Stimulated activated memory B cell treated with anti-CD40 and anti-IgM and Interleukin-4, amounts not matched to agents 10 μg/mL and 1 μg/mL and 100 μg/mL, for 72 hours (primary cell): Measurements from ENCODE around the gene UCHL5.

Source experiments
- ATAC-seq: fragments of 150-1000 bp; cut with Tn5 transposase; 2 replicates; pipeline ENCODE4 v1.10.0; 2021
- H3K27ac Mint-ChIP-seq: one replicate; pipeline ENCODE4 v1.8.0; 2022; ENCODE audit warnings: mild to moderate bottlenecking, mixed read lengths
- H3K27me3 Mint-ChIP-seq: one replicate; pipeline ENCODE4 v1.8.0; 2022; ENCODE audit warnings: mixed read lengths
- H3K36me3 Mint-ChIP-seq: one replicate; pipeline ENCODE4 v1.8.0; 2022; ENCODE audit warnings: mixed read lengths
- H3K4me1 Mint-ChIP-seq: one replicate; pipeline ENCODE4 v1.8.0; 2022; ENCODE audit warnings: mixed read lengths
- H3K4me3 Mint-ChIP-seq: one replicate; pipeline ENCODE4 v1.8.0; 2022; ENCODE audit warnings: mild to moderate bottlenecking, moderate library complexity, mixed read lengths
- H3K9me3 Mint-ChIP-seq: one replicate; pipeline ENCODE4 v1.8.0; 2022; ENCODE audit warnings: mixed read lengths

The UCHL5 gene

DNA sequence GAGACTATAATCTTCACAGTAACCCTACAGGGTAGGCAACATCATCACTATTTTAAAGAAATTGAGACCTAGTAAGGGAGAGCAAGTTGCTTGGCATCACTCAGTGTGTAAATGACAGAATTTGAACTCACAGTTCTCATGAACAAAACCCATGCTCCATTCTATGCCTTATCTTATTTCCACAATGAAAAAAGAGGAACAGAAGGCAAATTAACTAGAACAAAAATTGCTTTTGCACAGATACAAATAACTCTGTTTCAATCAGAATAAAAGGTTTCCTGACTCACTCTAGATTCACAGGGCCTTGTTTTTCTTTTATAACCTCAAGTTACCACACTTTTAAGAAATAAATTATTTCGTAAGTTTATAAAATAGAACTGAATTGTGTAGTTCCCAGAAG, 90.1 kb downstream of the UCHL5 start:
- H3K9me3 Mint-ChIP-seq, result peaks cover 3% of the 10 kb centered on the region
- no peak for ATAC-seq
- no peak overlapping the region for H3K4me3 Mint-ChIP-seq
- H3K27me3 Mint-ChIP-seq, result no peaks in the 10 kb centered on the region
- no peaks in the 10 kb centered on the region for H3K4me1 Mint-ChIP-seq
- no peak overlapping the region for H3K27ac Mint-ChIP-seq
- H3K36me3 Mint-ChIP-seq, result no peaks in the 10 kb centered on the region

DNA sequence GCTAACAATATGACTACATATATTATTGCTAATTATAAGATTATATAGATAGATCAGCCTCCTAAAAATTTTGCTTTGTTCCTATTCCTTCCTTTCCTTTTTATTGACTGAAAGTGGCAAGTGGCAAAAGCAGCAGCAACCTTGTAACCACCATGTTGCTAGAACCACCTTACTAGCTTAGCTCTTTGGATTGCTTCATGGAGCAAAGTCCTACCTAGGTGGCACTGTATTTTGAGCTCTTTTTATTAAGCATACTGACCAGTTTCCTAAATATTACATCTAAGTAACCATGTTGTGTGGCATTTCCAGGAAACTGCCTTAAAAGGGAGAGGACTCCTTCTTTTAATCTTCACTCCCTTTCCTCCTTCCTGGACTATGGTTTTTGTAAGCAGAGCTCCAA, 90.8 kb downstream of the UCHL5 start:
- no peaks in the 10 kb centered on the region for H3K4me1 Mint-ChIP-seq
- ATAC-seq, result no peak
- H3K27me3 Mint-ChIP-seq, result no peaks in the 10 kb centered on the region
- H3K36me3 Mint-ChIP-seq, result no peaks in the 10 kb centered on the region
- no peak overlapping the region for H3K27ac Mint-ChIP-seq
- H3K4me3 Mint-ChIP-seq, result no peak overlapping the region
- H3K9me3 Mint-ChIP-seq, result peaks cover 3% of the 10 kb centered on the region

DNA sequence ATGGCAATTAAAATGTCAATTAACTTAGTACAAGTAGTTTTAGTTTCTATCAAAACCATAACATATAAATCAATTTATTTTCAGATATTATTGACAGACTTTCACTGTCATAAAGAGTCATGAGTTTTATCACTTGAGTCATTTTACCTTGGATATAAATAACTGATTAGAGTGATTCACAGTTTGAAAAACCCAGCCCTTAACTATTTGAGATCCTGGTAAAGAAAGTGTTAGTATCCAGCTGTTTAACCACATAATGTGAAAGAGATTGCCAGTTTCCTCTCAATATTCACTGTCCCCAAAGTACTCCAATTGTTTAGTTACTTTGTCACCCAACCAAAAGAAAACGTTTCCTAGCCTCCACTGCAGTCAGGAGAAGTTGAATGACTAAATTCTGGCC, 91.3 kb downstream of the UCHL5 start:
- Mint-ChIP-seq H3K9me3 (peaks cover 3% of the 10 kb centered on the region), H3K4me3 (no peak overlapping the region), H3K27ac (no peak overlapping the region), H3K27me3 (no peaks in the 10 kb centered on the region), H3K4me1 (no peaks in the 10 kb centered on the region), H3K36me3 (no peaks in the 10 kb centered on the region)
- no peak for ATAC-seq

DNA sequence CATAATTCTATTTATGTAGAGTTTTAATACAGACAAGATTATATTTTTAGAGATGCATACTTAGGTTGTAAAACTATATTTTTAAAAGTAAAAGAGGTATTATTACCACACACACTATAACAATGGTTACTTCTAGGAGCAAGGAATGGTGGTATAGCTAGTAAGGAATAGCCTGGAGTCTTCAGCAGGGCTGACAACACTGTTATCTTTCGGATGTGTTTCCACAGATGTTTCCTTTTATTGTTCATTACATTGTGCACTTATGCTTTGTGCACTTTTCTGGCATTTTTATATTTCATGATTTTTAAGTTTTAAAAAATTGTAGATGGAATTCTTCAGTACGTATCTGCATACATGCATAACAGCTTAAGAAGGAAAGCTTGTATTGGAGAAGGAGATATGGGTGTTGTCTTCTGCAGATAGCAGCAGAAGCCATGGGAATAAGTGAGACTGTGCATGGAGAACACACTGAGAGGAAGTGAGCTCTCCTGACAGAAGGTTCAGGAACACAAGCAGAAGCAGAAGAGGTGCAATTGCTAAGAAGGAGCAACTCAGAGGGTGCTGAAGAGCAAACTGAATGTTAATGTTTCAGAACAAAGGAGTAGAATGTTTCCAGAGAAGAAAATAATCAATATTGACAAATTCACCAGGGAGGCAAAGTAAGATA, 91.8 kb downstream of the UCHL5 start:
- no peak for ATAC-seq
- no peak overlapping the region for H3K27ac Mint-ChIP-seq
- no peak overlapping the region for H3K4me3 Mint-ChIP-seq
- peaks cover 3% of the 10 kb centered on the region for H3K9me3 Mint-ChIP-seq
- H3K36me3 Mint-ChIP-seq, result no peaks in the 10 kb centered on the region
- no peaks in the 10 kb centered on the region for H3K4me1 Mint-ChIP-seq
- no peaks in the 10 kb centered on the region for H3K27me3 Mint-ChIP-seq

DNA sequence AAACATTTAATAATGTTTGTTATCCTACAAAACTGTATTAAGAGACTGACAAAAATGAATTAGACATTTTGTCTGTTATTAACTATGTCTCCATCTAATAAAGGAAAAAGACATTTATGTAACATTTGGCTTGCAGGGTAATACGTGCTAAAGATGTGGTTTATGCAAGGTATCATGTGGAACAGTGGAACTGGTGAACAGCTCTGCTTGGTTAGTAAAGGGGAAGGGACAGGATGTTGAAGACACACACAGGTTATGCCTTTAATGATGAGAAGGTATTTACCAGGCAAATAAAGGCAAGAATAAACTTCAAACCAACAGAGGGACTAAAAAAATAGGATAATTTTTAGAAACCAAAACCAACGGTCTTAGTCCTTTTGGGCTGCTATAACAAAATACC, 93.1 kb downstream of the UCHL5 start:
- H3K27ac Mint-ChIP-seq, result no peak overlapping the region
- H3K36me3 Mint-ChIP-seq, result no peaks in the 10 kb centered on the region
- no peak overlapping the region for H3K4me3 Mint-ChIP-seq
- H3K4me1 Mint-ChIP-seq, result no peaks in the 10 kb centered on the region
- peaks cover 3% of the 10 kb centered on the region for H3K9me3 Mint-ChIP-seq
- ATAC-seq, result no peak
- no peaks in the 10 kb centered on the region for H3K27me3 Mint-ChIP-seq

DNA sequence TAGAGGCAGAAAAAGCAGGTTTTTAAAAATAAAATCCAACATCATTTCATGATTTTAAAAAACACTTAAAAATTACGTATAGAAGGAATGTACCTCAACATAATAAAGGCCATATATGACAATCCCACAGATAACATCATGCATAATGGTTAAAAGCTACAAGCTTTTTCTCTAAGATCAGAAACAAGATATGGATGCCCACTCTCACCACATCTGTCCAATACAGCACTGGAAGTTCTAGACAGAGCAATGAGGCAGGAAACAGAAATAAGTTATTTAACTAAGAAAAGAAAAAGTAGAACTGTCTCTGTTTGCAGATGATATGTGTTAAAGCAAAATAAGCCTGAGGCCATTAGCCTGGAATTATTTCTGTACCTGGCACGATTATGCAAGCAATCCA, 96.3 kb downstream of the UCHL5 start:
- ATAC-seq, result no peak
- no peaks in the 10 kb centered on the region for H3K4me1 Mint-ChIP-seq
- no peaks in the 10 kb centered on the region for H3K27me3 Mint-ChIP-seq
- H3K9me3 Mint-ChIP-seq, result peaks cover 3% of the 10 kb centered on the region
- no peaks in the 10 kb centered on the region for H3K36me3 Mint-ChIP-seq
- H3K4me3 Mint-ChIP-seq, result no peak overlapping the region
- no peak overlapping the region for H3K27ac Mint-ChIP-seq
